RPMI8226 (cell line): ENCODE results near the gene CLSTN1.

Source experiments
- DNase-seq: peaks from one replicate; pipeline ENCODE4 v3.0.0-alpha.2; 2015

Gene CLSTN1

GRCh38 chr1:9710037-9710436, 113.7 kb downstream of the CLSTN1 start:
- no peak for DNase-seq

DNA sequence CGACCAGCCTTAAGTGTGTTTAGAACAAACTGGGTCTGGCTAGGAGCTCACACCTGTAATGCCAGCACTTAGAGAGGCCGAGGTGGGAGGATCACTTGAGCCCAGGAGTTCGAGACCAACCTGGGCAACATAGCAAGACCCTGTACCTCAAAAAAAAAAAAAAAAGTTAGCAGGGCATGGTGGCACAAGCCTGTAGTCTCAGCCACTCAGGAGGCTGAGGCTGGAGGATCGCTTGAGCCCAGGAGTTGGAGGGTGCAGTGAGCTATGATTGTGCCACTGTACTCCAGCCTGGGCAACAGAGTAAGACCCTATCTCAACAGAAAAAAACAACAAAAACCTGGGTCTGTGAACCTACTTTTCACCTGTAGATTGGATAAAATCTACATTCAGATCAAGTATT, 117.6 kb downstream of the CLSTN1 start:
- DNase-seq: no peak

DNA sequence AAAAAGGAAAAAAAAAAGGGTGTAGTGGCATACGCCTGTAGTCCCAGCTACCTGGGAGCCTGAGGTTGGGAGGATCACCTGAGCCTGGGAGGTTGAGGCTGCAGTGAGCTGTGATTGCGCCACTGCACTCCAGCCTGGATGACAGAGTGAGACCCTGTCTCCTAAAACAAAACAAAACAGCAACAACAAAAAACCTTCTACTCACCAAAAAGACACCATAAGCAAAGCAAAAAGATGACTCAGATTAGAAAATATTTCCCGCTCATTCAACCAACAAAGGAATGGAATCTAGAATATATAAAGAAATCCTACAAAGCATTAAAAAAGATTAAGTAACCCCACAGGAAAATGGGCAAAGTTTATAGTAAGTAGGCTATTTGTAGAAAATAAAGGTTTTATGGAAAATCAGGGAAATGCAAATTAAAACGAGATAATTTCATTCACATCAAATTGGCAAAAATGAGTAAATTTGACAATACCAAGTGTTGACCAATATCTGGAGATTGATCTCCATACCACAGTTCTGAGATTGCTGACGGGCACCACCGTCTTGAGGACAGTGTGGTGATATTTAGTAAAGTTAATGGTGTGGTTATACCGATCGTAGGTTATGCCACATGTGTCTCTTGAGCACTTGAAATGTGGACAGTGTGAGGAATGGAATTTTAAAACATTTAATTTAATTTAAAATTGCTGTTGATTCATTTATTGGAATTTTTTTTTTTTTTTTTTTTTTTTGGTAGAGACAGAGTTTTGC, 118.2 kb downstream of the CLSTN1 start:
- DNase-seq: no peak

GRCh38 chr1:9703681-9704080, 120.1 kb downstream of the CLSTN1 start:
- no peak for DNase-seq

DNA sequence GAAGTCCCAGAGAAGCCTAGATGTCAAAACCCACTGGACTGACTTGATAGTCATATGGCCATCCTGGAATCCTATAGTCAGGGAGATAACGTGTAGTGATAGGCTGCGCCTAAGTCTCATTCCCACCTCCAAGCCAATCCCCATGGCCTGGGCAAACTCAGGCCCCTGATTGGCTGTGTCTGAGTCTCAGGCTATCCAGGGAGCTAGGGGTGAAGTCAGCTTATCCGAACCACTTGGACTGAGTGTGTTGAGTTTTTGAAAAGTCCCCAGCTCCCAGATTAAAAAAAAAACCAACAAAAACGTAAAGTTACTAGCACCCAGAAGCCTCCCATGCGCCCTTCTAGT, 120.6 kb downstream of the CLSTN1 start:
- DNase-seq: no peak

DNA sequence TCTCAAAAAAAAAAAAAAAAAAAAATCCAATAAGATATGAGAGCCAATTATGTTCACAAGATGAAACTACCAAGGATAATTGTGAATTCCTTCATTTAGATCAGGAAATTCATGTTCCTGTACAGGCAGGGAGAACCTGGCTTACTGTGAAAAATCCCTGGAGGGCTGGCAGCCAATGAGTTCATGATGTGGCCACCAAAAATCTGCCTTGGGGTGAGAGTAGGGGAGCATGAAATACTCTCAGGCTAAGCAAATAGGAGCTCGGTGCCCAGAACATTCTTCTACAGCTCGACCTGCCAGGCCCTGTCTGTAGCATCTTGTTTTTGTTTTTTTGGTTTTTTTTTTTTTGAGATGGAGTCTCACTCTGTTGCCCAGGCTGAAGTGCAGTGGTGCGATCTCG, 122.1 kb downstream of the CLSTN1 start:
- no peak for DNase-seq

DNA sequence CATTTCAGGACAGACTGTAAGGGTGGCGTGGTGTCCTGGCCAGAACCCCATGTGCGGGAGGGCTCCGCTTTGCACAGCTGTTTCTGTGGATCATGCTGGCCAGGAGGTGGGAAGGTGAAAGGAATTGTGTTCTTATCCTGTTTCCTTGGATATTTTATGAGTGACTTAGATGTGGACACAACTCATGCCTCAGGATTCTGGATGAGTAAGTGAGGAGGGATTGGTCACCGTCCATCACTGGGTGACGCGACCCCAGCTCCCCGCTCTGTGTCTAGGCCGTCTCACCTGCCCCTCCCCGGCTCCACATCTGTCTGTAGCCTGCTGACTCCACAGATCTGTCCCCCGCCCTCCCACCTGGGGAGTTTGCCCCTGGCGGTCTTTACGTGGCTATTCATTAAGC, 123.4 kb downstream of the CLSTN1 start:
- DNase-seq: no peak

GRCh38 chr1:9699361-9699760, 124.4 kb downstream of the CLSTN1 start:
- DNase-seq: no peak

DNA sequence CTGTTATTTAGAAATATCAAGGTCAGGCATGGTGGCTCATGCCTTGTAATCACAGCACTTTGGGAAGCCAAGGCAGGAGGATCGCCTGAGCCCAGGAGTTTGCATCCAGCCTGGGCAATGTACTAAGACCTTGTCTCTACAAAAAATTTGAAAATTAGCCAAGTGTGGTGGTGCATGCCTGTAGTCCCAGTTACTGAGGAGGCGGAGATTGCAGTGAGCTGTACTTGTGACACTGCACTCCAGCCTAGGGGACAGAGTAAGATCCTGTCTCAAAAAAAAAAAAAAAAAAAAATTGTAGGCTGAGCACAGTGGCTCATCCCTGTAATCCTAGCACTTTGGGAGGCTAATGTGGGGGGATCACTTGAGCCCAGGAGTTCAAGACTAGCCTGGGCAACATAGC, 127.0 kb downstream of the CLSTN1 start:
- no peak for DNase-seq

DNA sequence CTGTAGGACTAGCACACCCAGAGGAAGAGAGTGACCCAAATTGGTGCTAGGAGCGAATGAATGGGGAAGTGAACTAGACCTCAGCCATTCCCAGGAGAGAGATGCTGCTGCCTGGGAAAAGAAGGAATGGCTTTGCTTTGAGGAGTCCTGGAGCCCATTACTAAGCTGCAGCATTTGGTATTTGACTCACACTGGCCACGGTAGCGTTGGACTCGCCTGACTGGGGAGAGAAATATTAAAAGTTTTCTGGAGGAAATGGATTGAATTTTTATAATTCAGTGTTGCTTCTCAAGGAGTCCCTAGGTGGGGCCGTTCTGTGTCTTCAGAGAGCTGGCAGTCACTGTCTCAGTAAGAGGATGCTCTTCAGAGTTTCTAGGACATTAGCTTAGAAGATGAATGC, 132.1 kb downstream of the CLSTN1 start:
- DNase-seq: no peak

- DNase-seq: no peak
These were observed 132.7 kb downstream of the CLSTN1 start for GRCh38 chr1:9691108-9691445.

GRCh38 chr1:9690440-9691107, 133.2 kb downstream of the CLSTN1 start:
- no peak for DNase-seq

- DNase-seq: no peak
These were observed 133.8 kb downstream of the CLSTN1 start for GRCh38 chr1:9689971-9690381.

DNA sequence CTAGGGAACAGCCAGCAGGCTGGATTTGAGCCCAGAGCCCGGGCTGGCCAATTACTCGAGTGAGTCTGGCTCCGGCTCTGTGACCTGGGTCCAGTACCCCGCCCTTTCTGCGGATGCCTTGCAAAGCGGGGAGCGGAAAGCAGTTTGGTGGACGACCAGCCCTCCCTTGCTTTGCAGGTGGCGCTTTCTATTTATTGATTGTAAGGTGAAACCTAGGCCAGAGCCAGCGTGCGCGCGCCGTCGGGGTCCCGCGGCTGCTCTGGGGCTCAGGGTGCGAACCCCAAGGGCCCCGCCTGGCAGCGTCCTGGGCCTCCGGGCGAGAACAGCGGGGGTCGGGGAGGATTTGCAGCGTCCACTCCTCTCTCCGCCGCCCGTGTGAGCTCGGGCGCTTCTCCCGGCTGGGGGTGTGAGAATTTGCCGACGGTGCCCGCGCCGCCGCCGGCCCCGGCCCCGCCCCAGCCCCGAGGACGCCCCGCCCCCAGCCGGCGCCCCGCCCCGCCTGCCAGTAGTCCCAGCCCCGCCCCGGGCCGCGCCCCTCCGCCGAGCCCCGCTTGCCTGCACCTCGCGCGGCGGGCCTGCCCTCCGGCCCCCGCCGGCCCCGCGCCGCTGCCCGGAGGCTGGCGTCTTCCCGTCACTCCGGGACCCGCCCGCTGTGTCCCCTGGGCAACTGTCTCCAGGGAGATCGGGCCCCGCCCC, 134.6 kb downstream of the CLSTN1 start:
- peak; percentile 91 for DNase-seq

DNA sequence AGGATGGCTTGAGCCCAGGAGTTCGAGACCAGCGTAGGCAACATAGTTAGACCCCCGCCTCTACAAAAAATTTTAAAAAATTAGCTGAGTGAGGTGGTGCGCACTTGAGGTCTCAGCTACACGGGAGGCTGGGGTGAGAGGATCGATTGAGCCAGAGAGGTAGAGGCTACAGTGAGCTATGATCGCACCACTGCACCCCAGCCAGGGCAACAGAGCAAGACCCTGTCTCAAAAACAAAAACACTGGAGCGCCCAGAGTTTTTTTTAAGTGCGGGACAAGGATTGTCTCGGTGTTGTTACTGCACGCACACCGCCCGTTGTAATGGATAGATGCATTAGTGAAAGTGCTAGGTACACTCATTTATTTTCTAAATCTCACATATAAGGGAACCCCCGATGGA, 135.2 kb downstream of the CLSTN1 start:
- DNase-seq: no peak

GRCh38 chr1:9687874-9688582, 135.7 kb downstream of the CLSTN1 start:
- peak; percentile 59 for DNase-seq

GRCh38 chr1:9687120-9687873, 136.5 kb downstream of the CLSTN1 start:
- peak; percentile 85 for DNase-seq

- DNase-seq: no peak
These were observed 139.0 kb downstream of the CLSTN1 start for GRCh38 chr1:9684801-9685200.

DNA sequence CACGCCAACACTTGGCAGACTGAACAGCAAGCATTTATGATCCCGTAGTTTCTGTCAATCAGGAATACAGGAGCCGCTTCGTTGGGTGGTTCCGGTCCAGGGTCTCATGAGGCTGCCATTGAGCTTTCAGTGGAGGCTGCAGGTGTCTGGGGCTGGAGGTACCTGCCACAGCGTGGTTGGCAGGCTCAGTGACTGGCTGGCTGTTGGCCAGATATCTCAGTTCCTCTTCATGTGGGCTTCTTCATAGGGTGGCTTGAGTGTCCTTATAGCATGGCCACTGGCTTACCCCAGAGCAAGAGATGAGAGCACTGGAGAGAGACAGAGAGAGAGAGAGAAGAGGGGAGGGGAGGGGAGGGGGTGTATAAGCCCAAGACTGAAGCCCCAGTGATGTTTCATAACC, 142.9 kb downstream of the CLSTN1 start:
- peak; percentile 92 for DNase-seq

GRCh38 chr1:9680091-9680490, 143.7 kb downstream of the CLSTN1 start:
- DNase-seq: no peak
